Measurements from ENCODE around the gene OOSP3.
"Not testable (repeated sequence)": the region's sequence is repeated elsewhere in the genome, so short reads cannot be mapped to it uniquely, and the experiment has no call there.

Gene OOSP3

DNA sequence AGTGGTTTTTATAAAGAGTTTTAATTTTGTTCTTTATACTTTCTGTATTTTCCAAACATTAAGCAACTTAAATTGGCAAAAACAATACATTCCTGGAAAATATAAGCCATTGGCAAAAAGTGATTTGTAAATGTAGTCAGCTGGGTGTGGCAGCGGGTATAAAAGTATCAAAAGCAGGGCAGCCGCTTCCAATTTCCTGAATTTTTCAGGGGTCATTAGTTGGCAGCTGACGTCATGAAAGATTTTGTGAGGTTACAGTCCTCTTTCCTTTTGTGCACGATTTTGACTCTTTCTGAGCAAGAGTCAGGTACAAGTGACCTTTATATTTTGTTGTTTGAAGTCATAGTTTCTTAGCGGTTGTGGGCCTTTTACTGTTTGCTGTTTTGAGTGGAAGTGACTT is at the start of gene OOSP3:
Gene OOSP3, plus strand, starts transcription at position 208 of the 400 bp plus-strand sequence. Its CDS starts 27 bp downstream, at position 235.
- in situ Hi-C loops (cut with MboI; ENCODE audit: low pct_unique_long_range_greater_than_20kb, low sequenced_read_pairs): no loop called here
- no peak for DNase-seq

- no peak for DNase-seq
- in situ Hi-C loops (cut with MboI; ENCODE audit: low pct_unique_long_range_greater_than_20kb, low sequenced_read_pairs): no loop called here
These were observed 49.2 kb upstream of the OOSP3 start for GRCh38 chr11:59829358-59829757.

GRCh38 chr11:59833602-59834001 is 45.0 kb upstream of the OOSP3 start:
- peak; percentile 47 for DNase-seq
- in situ Hi-C loops (cut with MboI; ENCODE audit: low pct_unique_long_range_greater_than_20kb, low sequenced_read_pairs): no loop called here

GRCh38 chr11:59839615-59840014 is 39.0 kb upstream of the OOSP3 start:
- in situ Hi-C loops (cut with MboI; ENCODE audit: low pct_unique_long_range_greater_than_20kb, low sequenced_read_pairs): no loop called here

DNA sequence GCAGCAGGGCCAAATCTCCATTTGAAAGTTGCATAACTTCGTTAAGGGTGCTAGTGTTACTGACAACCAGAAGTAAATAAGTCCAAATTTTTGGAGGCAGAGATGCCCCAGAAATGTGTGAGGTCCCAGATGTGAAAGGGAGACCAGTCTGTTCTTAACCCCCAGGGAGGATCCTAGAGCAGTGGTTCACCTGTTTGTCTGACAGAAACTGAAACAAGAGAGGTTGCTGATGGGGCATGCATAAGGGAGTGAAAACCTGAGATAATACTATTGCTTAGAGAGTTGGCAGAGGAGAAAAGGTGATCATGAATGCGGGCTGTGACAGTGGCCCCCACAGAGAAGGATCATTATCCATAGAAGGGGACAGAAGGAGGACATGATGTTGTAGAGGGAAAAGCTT is 37.1 kb upstream of the OOSP3 start:
- in situ Hi-C loops (cut with MboI; ENCODE audit: low pct_unique_long_range_greater_than_20kb, low sequenced_read_pairs): no loop called here
- no peak for DNase-seq

More at GRCh38 chr11:59839615-59840014, 39.0 kb upstream of the OOSP3 start:
- DNase-seq: no peak

DNA sequence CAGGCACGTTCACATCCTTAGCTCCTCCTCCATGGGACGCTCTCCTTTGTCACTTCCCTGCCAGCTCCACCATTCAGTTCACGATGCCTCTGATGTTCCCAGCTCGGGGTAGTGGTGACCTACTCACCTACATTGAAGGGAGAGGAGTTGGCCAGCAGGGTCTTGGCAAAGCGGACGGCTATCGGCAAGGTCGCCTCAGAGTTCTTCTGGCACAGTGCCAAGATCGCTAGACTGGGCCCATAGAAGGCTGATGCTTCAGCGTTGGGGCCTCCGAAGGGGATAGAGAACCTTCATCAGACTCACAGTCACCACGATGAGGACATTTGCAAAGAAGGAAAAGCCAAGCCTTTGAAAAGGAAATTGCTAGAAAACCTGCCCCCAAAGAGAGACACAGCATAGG is 36.3 kb upstream of the OOSP3 start:
- no peak for DNase-seq
- in situ Hi-C loops (cut with MboI; ENCODE audit: low pct_unique_long_range_greater_than_20kb, low sequenced_read_pairs): no loop called here

DNA sequence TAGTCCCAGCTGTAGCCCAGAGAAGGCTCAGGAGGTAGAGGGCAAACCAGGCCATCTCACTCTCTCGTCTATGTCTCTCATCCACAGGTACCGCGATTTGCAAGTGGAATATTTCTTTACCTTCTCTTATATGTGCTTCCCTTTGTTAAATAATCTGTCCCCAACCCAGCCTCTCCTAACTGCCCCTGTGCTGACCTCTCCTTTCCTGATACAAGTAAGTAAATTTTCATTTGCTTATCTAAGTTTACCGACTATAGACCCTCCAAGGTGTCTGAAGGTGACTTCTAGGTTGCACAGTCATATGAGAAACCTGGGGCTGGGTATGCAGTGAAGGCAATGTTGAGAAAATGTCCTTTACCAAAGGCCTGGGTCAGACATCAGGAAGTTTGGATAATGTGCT is 33.2 kb upstream of the OOSP3 start, which contains the start of gene CBLIF:
Gene CBLIF, minus strand, starts transcription at position 101 of the 400 bp plus-strand sequence. Its CDS starts 46 bp downstream, at position 55.
- in situ Hi-C loops (cut with MboI; ENCODE audit: low pct_unique_long_range_greater_than_20kb, low sequenced_read_pairs): no loop called here
- no peak for DNase-seq

GRCh38 chr11:59846556-59846955 is 32.0 kb upstream of the OOSP3 start:
- in situ Hi-C loops (cut with MboI; ENCODE audit: low pct_unique_long_range_greater_than_20kb, low sequenced_read_pairs): no loop called here
- DNase-seq: no peak

DNA sequence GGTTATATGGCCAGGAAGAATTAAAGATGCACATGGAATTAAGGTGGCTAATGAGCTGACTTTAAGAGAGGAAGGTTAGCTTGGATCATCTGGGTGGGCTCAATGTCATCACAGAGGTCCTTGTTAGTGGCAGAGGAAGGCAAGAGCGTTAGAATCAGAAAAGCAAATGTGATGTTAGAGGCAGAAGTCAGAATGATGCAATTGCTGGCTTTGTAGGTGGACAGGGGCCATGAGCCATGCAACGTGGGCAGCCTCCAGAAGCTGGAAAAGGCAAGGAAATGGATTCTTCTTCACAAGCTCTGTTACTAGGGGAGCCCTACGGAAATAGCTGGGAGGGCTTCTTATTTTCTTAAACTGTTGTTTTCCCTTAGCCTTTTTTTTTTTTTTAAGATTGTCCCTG is 31.0 kb upstream of the OOSP3 start:
- DNase-seq: no peak
- in situ Hi-C loops (cut with MboI; ENCODE audit: low pct_unique_long_range_greater_than_20kb, low sequenced_read_pairs): no loop called here

DNA sequence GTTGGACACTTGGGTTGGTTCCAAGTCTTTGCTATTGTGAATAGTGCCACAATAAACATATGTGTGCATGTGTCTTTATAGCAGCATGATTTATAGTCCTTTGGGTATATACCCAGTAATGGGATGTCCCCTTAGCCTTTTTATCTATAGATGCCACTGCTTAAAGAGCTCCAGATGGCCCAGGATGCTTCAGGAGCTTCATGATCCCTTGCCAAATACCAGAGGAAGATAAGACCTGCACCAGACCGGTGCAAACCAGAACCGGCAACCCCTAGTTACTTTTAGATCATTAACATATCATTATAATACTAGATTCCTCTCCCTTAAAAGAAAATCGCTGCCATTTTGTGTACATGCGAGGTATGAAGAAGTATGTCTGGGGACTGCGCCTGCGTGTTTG is 30.1 kb upstream of the OOSP3 start:
- DNase-seq; in situ Hi-C loops (cut with MboI; ENCODE audit: low pct_unique_long_range_greater_than_20kb, low sequenced_read_pairs): not testable (repeated sequence)

- DNase-seq: no peak
- in situ Hi-C loops (cut with MboI; ENCODE audit: low pct_unique_long_range_greater_than_20kb, low sequenced_read_pairs): no loop called here
These were observed 29.5 kb upstream of the OOSP3 start for GRCh38 chr11:59849129-59849528.

DNA sequence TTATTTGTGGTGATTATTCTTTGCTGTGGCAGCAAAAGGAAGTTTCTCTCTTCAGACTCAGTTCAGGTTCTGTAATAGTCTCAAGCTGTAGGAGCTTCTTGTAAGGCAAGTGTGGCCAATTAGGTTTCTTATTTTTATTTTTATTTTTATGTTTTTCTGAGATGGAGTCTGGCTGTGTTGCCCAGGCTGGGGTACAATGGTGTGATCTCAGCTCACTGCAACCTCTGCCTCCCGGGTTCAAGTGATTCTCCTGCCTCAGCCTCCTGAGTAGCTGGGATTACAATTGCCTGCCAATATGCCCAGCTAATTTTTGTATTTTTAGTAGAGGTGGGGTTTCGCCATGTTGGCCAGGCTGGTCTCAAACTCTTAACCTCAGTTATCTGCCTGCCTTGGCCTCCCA is 29.0 kb upstream of the OOSP3 start:
- DNase-seq; in situ Hi-C loops (cut with MboI; ENCODE audit: low pct_unique_long_range_greater_than_20kb, low sequenced_read_pairs): not testable (repeated sequence)

- in situ Hi-C loops (cut with MboI; ENCODE audit: low pct_unique_long_range_greater_than_20kb, low sequenced_read_pairs); DNase-seq: not testable (repeated sequence)
These were observed 27.2 kb upstream of the OOSP3 start for GRCh38 chr11:59851416-59851815.

DNA sequence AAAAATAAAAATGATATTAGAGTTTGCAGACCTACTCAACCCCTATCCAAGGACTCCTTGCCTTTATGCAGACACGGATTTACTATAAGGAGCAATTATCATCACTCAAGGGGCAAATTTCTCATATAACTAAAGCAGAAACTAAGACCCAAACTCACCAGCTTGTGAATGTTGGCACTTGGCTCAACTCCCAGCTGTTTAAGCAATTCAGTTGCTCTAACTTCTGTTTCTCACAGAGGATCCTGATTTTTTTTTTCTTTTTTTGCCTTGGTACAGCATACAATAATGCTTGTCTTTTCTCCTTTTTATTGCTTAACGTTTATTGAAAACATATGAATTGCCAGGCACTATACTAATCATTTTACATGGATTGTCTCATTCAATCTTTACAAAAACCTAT is 23.7 kb upstream of the OOSP3 start:
- in situ Hi-C loops (cut with MboI; ENCODE audit: low pct_unique_long_range_greater_than_20kb, low sequenced_read_pairs): no loop called here
- no peak for DNase-seq

DNA sequence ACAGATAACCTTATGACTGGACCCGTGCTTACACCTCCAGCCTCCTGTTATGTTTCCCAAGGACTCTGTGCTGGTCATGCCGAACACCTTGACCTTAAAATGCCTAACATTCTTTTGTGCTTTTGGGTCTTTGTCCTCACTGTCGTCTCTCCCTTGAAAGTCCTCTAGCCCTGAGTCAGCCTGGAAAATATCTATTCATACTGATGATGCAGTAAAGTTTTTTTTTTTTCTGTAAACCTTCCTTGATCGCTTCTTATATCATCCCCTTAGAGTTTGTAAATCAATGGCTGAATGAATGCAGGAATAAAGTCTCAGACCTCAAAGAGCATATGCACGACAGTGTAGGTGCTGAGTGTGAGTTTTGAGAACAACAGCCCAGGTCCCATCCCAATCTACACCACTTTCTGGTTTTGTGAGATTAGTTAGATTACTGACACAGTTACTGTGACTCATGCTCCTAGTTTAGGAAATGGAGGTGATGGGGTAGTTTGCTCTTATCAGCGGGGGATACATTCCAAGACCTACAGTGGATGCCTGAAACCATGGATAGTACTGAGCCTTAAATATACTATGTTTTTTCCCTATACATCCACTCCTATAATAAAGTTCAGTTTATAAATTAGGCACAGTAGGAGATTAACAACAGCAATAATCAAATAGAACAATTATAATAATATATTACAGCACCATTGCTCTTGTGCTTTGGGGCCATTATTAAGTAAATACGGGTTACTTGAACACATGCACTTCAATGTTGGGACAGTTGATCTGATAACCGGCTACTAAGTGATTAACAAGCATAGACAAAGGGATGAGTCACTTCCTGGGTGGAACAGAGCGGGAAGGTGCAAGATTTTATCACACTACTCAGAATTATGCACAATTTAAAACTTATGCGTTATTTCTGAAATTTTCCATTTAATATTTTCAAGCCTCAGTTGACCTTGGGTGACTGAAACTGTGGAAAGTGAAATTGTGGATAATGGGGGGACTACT is 20.8 kb upstream of the OOSP3 start:
- in situ Hi-C loops (cut with MboI; ENCODE audit: low pct_unique_long_range_greater_than_20kb, low sequenced_read_pairs): no loop called here
- DNase-seq: no peak

DNA sequence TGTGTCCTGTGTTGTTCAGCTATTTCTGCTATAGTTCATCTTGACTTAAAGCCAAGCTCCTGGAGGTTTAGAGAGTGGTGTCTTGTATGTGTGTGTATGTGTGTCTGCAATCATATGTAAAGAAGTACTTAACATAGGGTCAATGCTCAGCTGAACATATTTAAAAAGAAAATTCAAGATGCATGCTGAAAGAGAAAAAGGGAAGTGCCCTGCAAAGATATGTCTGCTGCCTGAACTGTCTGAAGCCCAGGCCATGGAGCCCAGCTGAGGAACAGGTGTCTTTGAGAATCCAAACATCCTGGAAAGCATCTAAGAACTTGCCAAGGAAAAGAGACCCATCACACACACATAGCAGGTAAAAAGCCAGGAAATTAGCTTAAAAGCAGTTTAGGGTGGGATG is 18.9 kb upstream of the OOSP3 start:
- no peak for DNase-seq
- in situ Hi-C loops (cut with MboI; ENCODE audit: low pct_unique_long_range_greater_than_20kb, low sequenced_read_pairs): no loop called here

DNA sequence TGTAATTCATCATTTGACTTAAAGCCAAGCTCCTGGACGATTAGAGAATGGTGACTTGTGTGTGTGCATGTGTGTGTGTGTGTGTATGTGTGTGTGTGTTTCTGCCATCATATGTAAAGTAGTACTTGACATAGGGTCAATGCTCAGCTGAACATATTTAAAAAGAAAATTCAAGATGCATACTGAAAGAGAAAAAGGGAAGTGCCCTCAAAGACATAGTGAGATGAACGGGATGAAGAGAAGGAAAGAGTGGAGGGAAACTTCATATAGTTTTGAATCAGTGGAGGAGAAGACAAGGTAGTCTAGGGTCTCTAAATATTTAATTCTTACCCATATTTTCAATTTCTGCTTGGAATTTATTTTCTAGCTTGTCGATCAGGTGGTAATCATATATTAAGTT is 16.3 kb upstream of the OOSP3 start:
- DNase-seq: no peak
- in situ Hi-C loops (cut with MboI; ENCODE audit: low pct_unique_long_range_greater_than_20kb, low sequenced_read_pairs): no loop called here

- DNase-seq: no peak
These were observed 13.6 kb upstream of the OOSP3 start for GRCh38 chr11:59865031-59865430.

DNA sequence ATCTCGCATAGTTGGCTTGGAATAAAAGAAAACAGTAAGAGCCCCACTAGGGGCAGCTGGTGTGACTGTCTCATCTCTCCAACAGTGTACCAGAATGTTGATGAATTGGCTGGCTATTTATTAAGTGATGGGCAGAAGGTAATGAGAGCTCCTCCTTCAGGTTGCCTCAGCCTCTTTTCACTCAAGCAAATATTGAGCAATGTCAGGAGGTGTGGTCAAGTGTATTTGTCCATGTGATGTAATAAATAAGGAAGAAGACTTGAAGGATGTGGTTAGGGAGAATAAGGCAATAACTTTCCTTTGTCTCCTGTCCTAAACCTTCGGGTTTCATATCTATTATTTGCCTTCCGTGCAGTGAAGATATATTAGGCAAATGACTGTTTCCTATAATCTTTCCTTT is 12.2 kb upstream of the OOSP3 start, which contains the start of gene TCN1:
Gene TCN1, minus strand, starts transcription at position 91 of the 400 bp plus-strand sequence. Its CDS starts 17 bp downstream, at position 74.
- DNase-seq: peak; percentile 63
- in situ Hi-C loops (cut with MboI; ENCODE audit: low pct_unique_long_range_greater_than_20kb, low sequenced_read_pairs): no loop called here

More at GRCh38 chr11:59865031-59865430, 13.6 kb upstream of the OOSP3 start:
- in situ Hi-C loops (cut with MboI; ENCODE audit: low pct_unique_long_range_greater_than_20kb, low sequenced_read_pairs): no loop called here

GRCh38 chr11:59866836-59867235 is 11.7 kb upstream of the OOSP3 start:
- in situ Hi-C loops (cut with MboI; ENCODE audit: low pct_unique_long_range_greater_than_20kb, low sequenced_read_pairs): no loop called here
- no peak for DNase-seq

Measured in KBM-7 (cell line).